Astrocyte (in vitro differentiated cells and primary cell): ENCODE results near the gene PCBD2.

Source experiments
- CTCF ChIP-seq: IDR thresholded peaks from 2 replicates; pipeline ENCODE4 v1.5.1; 2011; ENCODE audit warnings: low read depth, mild to moderate bottlenecking, inconsistent platforms, low read length, moderate library complexity; ENCODE audit not compliant: insufficient read depth
- EZH2 ChIP-seq: IDR thresholded peaks from 2 replicates; pipeline ENCODE4 v1.6.1; 2012; ENCODE audit warnings: mild to moderate bottlenecking, low read length, inconsistent platforms; ENCODE audit not compliant: insufficient read depth

- TF ChIP-seq CTCF (no peak), EZH2 (no peak)
Observed at GRCh38 chr5:134939500-134939899, 34.6 kb downstream of the PCBD2 start.
